Ishikawa (cell line): ENCODE data around the gene GXYLT1.

Experiments used
- CEBPB ChIP-seq: IDR thresholded peaks from 2 replicates; pipeline ENCODE4 v1.6.1; 2012
- CREB1 ChIP-seq: IDR thresholded peaks from 2 replicates; pipeline ENCODE4 v1.6.1; 2012; ENCODE audit warnings: low read depth
- EGR1 ChIP-seq: IDR thresholded peaks from 2 replicates; pipeline ENCODE4 v1.6.1; 2012
- EP300 ChIP-seq: IDR thresholded peaks from 2 replicates; pipeline ENCODE4 v1.6.1; 2012; ENCODE audit warnings: borderline replicate concordance
- FOXM1 ChIP-seq: IDR thresholded peaks from 2 replicates; pipeline ENCODE4 v1.6.1; 2012; ENCODE audit warnings: low read depth, borderline replicate concordance
- MAX ChIP-seq: IDR thresholded peaks from 2 replicates; pipeline ENCODE4 v1.6.1; 2012
- RAD21 ChIP-seq: IDR thresholded peaks from 2 replicates; pipeline ENCODE4 v1.6.1; 2012; ENCODE audit warnings: low read depth
- TAF1 ChIP-seq: IDR thresholded peaks from 2 replicates; pipeline ENCODE4 v1.6.1; 2012; ENCODE audit warnings: low read depth, mild to moderate bottlenecking
- TCF12 ChIP-seq: IDR thresholded peaks from 2 replicates; pipeline ENCODE4 v1.6.1; 2012; ENCODE audit warnings: low read depth
- TEAD4 ChIP-seq: IDR thresholded peaks from 2 replicates; pipeline ENCODE4 v1.6.1; 2012
- USF1 ChIP-seq: IDR thresholded peaks from 2 replicates; pipeline ENCODE4 v1.6.1; 2012
- YY1 ChIP-seq: IDR thresholded peaks from 2 replicates; pipeline ENCODE4 v1.6.1; 2012; ENCODE audit warnings: low read depth
- ZBTB7A ChIP-seq: IDR thresholded peaks from 2 replicates; pipeline ENCODE4 v1.6.1; 2012; ENCODE audit warnings: low read depth

- TF ChIP-seq TCF12 = no peak
- no peak for TF ChIP-seq USF1
- TF ChIP-seq MAX = no peak
- TF ChIP-seq RAD21 = no peak
- TF ChIP-seq FOXM1 = no peak
- no peak for TF ChIP-seq CREB1
- TF ChIP-seq CEBPB = no peak
- no peak for TF ChIP-seq TAF1
- TF ChIP-seq EP300 = no peak
- no peak for TF ChIP-seq YY1
- no peak for TF ChIP-seq EGR1
- TF ChIP-seq ZBTB7A = no peak
- TF ChIP-seq TEAD4 = no peak
These were observed 19.8 kb downstream of the GXYLT1 start for GRCh38 chr12:42124764-42125387.
